Activated CD8-positive, alpha-beta T cell treated with anti-CD3 and anti-CD28 coated beads, Interleukin-2, amount 10 ng/mL, durations not matched to agents 7 days and 5 days (primary cell): Measurements from ENCODE around the gene PGBD5. TPM values are rescaled to one million over a fixed set of nuclear protein-coding genes. Genes with fewer than 3 reads are reported as not detected.

Source experiments
- ATAC-seq: fragments of 150-1000 bp; cut with Tn5 transposase; one replicate; pipeline ENCODE4 v1.10.0; 2021; ENCODE audit warnings: moderate library complexity
- CTCF ChIA-PET: fragments of 350-600 bp; sonication (Branson Sonifier 250); formaldehyde crosslinking; loops from one replicate; lab custom pipeline; 2021; ENCODE audit warnings: antibody characterized with exemption; lab: Charles Lee
- POLR2A ChIA-PET: fragments of 350-600 bp; sonication (Branson Sonifier 250); formaldehyde crosslinking; loops from one replicate; lab custom pipeline; 2021; ENCODE audit warnings: antibody characterized with exemption; lab: Charles Lee
- DNase-seq: peaks from one replicate; pipeline ENCODE4 v3.0.0-alpha.2; 2020
- H3K27ac Mint-ChIP-seq: one replicate; pipeline ENCODE4 v1.8.0; 2021; ENCODE audit warnings: mild to moderate bottlenecking, mixed read lengths
- H3K27me3 Mint-ChIP-seq: one replicate; pipeline ENCODE4 v1.8.0; 2021; ENCODE audit warnings: low read depth, mixed read lengths
- H3K36me3 Mint-ChIP-seq: one replicate; pipeline ENCODE4 v1.8.0; 2021; ENCODE audit warnings: low read depth, mixed read lengths
- H3K4me1 Mint-ChIP-seq: one replicate; pipeline ENCODE4 v1.8.0; 2021; ENCODE audit warnings: low read depth, mixed read lengths
- H3K4me3 Mint-ChIP-seq: one replicate; pipeline ENCODE4 v1.8.0; 2021; ENCODE audit warnings: mild to moderate bottlenecking, mixed read lengths
- H3K9me3 Mint-ChIP-seq: one replicate; pipeline ENCODE4 v1.8.0; 2022; ENCODE audit warnings: mixed read lengths; ENCODE audit not compliant: insufficient read depth
- total RNA-seq, 2 experiments: library from RNA; stranded (reverse); gene quantifications; one replicate each; pipeline ENCODE4 v1.2.3, GENCODE V29; 2021

The PGBD5 gene
- total RNA-seq, 2 experiments from 2014 or later, result not detected

DNA sequence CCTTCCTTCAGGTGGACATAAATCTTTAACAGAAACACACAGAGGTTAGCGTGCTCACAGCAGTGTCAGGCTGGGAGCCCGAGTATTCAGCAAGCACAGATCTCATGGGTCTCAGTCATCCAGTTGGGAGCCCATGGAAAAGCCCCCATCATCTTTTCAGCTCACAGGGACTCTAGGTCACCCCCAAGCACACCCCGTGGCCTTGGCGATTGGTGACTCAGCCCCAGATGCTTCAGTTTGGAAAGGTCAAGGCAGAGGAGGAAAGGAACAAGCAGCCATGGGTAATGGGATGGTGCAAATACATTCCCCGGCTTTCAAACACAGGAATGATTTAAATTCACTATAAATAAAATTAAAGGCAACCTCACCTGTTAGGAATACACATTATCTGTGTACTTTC is 88.9 kb downstream of the PGBD5 start:
- CTCF ChIA-PET, result no interaction called here
- Mint-ChIP-seq H3K4me3 (no peak overlapping the region), H3K9me3 (no peaks in the 10 kb centered on the region), H3K36me3 (no peaks in the 10 kb centered on the region), H3K4me1 (no peaks in the 10 kb centered on the region), H3K27ac (no peak overlapping the region), H3K27me3 (peaks cover 11% of the 10 kb centered on the region)
- no peak for ATAC-seq
- no peak for DNase-seq
- POLR2A ChIA-PET, result no interaction called here

DNA sequence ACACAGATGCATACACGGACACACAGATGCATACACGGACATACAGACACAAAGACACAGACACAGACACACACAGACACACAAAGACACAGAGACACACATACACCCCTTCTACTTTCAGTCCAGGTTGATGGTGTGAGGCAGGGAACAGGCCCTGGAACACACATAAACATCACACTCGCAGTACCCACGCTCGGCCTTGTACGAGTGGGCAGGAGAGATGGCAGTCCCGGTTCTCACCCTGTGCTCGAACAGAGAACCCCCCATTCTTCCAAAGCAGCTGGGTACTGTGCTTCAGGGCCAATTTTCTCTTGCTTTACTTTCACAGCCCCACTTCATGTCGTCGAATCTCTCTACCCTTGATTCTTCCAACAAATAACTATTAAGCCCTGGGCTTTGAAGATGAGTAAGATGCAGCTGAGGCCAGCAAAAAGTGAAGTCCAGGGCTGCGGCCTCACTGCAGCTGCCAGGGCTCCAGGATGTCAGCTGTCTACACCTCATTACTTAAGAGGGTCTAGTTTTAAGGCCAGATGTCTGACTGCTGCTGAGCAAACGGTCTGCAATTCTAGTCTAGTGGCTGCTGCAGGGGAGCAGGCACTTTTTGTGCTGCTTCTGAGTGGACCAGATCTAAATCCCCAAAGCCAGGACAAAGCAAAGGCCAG is 90.1 kb downstream of the PGBD5 start:
- H3K27me3 Mint-ChIP-seq, result peaks cover 8% of the 10 kb centered on the region
- no peaks in the 10 kb centered on the region for H3K36me3 Mint-ChIP-seq
- ChIA-PET POLR2A (no interaction called here), CTCF (no interaction called here)
- no peak overlapping the region for H3K27ac Mint-ChIP-seq
- H3K4me1 Mint-ChIP-seq, result no peaks in the 10 kb centered on the region
- H3K9me3 Mint-ChIP-seq, result no peaks in the 10 kb centered on the region
- ATAC-seq (no peak), DNase-seq (no peak)
- H3K4me3 Mint-ChIP-seq, result no peak overlapping the region

- no peak overlapping the region for H3K27ac Mint-ChIP-seq
- no peaks in the 10 kb centered on the region for H3K9me3 Mint-ChIP-seq
- H3K4me1 Mint-ChIP-seq, result no peaks in the 10 kb centered on the region
- H3K27me3 Mint-ChIP-seq, result peaks cover 5% of the 10 kb centered on the region
- ATAC-seq (no peak), DNase-seq (no peak)
- H3K4me3 Mint-ChIP-seq, result no peak overlapping the region
- H3K36me3 Mint-ChIP-seq, result no peaks in the 10 kb centered on the region
- ChIA-PET CTCF (no interaction called here), POLR2A (no interaction called here)
Measured at GRCh38 chr1:230334447-230334837, 91.7 kb downstream of the PGBD5 start.

DNA sequence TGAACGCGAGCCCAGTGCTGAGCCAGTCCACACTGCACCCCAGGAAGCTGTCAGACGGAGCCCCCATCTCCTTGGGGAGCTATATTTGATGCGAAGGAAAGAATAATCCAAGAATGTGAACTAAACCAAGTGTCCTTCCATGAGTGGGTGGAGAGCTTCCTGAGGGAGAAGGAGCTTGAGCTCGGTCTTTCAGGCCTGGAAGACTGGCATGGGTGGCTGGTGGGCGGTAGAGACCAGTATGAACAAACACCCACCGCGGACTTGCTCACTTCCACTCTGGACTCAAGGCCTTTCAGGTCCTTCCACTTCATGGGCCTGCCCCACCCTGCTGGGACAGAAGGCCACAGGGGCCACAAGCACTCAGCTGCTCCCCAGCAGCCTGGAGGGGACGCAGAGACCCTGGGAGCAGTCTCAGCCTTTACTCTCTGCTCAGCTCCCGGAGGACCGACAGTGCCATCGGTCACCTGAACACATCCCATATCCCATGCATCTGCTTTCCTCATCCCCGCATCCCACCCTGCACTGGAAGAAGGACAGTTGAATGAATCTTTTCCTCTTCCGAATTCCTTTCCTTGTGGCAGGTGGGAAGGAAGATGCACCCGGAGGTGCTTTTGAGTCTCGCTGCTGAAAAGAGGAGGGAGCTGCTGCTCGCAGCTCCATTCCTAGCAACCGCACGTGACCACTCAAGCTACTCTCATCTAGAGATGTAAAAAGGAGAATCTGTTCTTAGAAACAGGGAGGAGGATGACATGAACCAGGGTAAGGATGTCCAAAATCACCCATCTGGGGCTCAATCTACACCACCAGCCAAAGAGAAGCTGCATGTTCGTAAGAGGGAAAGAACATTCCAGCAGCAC is 92.3 kb downstream of the PGBD5 start:
- no peak overlapping the region for H3K27ac Mint-ChIP-seq
- H3K27me3 Mint-ChIP-seq, result peaks cover 5% of the 10 kb centered on the region
- ChIA-PET CTCF (no interaction called here), POLR2A (no interaction called here)
- DNase-seq (no peak), ATAC-seq (no peak)
- no peaks in the 10 kb centered on the region for H3K4me1 Mint-ChIP-seq
- no peaks in the 10 kb centered on the region for H3K36me3 Mint-ChIP-seq
- no peak overlapping the region for H3K4me3 Mint-ChIP-seq
- no peaks in the 10 kb centered on the region for H3K9me3 Mint-ChIP-seq

- Mint-ChIP-seq H3K36me3 (no peaks in the 10 kb centered on the region), H3K27me3 (peaks cover 2% of the 10 kb centered on the region), H3K9me3 (no peaks in the 10 kb centered on the region), H3K27ac (no peak overlapping the region), H3K4me1 (no peaks in the 10 kb centered on the region), H3K4me3 (no peak overlapping the region)
- ChIA-PET CTCF (no interaction called here), POLR2A (no interaction called here)
- ATAC-seq (no peak), DNase-seq (no peak)
Measured at GRCh38 chr1:230332575-230333066, 93.5 kb downstream of the PGBD5 start.

DNA sequence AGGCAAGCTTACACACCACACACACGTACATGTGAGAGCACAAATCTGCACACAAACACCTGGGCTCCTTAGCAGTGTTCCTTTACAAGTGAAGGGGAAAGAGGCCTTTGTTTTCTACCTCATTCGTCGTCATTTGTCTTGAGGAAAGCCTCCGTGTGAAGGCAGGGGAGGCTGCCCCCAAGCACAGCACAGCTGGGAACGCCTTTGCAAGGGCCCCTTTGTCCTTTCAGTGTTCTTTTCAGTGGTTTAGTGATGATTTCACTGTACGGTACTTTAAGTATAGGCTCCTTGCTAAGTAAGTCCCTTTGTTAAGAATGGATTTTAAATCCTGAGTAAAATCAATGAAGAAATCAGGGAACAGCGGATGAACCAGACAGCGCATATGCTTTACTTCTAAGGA is 94.1 kb downstream of the PGBD5 start:
- no peaks in the 10 kb centered on the region for H3K36me3 Mint-ChIP-seq
- CTCF ChIA-PET, result no interaction called here
- no peak overlapping the region for H3K27ac Mint-ChIP-seq
- no peaks in the 10 kb centered on the region for H3K4me1 Mint-ChIP-seq
- H3K9me3 Mint-ChIP-seq, result no peaks in the 10 kb centered on the region
- ATAC-seq, result no peak
- peaks cover 2% of the 10 kb centered on the region for H3K27me3 Mint-ChIP-seq
- POLR2A ChIA-PET, result no interaction called here
- DNase-seq, result no peak
- no peak overlapping the region for H3K4me3 Mint-ChIP-seq

DNA sequence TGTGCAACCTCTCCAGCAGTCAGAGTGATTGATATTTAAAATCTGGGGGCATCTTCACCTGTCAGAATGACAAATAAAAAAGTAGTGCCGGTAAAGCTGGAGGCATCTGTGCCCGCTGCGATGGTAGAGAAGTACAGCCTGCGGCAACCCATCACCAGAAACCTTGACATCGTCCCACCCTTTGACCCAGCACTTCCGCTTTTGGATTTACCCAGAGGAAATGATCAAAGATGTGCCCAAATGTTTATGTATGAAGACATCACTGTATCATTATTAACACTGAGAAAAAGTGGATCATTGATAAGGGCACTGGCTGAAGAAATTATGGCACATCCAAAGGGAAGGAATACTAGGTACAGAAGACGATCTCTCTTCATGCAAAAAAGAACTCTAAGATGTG is 96.0 kb downstream of the PGBD5 start:
- no peaks in the 10 kb centered on the region for H3K9me3 Mint-ChIP-seq
- no peaks in the 10 kb centered on the region for H3K4me1 Mint-ChIP-seq
- no peak overlapping the region for H3K27ac Mint-ChIP-seq
- DNase-seq, result no peak
- ChIA-PET POLR2A (no interaction called here), CTCF (no interaction called here)
- H3K36me3 Mint-ChIP-seq, result no peaks in the 10 kb centered on the region
- no peak overlapping the region for H3K4me3 Mint-ChIP-seq
- H3K27me3 Mint-ChIP-seq, result no peaks in the 10 kb centered on the region
- no peak for ATAC-seq

- Mint-ChIP-seq H3K27me3 (no peaks in the 10 kb centered on the region), H3K36me3 (no peaks in the 10 kb centered on the region), H3K9me3 (no peaks in the 10 kb centered on the region), H3K27ac (no peak overlapping the region), H3K4me1 (no peaks in the 10 kb centered on the region), H3K4me3 (no peak overlapping the region)
- POLR2A ChIA-PET, result no interaction called here
- CTCF ChIA-PET, result no interaction called here
- ATAC-seq, result no peak
- DNase-seq, result no peak
Measured at GRCh38 chr1:230328342-230329015, 97.7 kb downstream of the PGBD5 start.

DNA sequence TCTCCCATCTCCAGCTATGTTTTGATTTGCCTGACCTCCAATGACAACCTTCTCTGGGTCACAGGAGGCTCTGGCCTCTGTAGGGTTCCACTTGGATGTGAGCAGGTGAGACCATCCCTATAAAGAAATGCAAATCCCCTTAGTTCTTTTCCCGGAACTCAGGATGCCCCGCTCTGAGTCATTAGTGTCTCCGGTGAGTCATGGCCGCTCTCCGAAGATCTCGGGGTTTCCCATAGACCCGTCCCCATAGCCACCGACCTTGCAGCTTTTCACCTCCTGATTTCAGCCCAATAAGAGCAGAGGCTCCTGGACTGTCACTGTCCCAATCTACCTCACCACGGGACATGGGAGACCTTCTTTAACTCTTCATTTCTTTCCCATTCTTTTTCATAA is 98.2 kb downstream of the PGBD5 start:
- Mint-ChIP-seq H3K27me3 (no peaks in the 10 kb centered on the region), H3K27ac (no peak overlapping the region), H3K4me1 (no peaks in the 10 kb centered on the region), H3K4me3 (no peak overlapping the region), H3K36me3 (no peaks in the 10 kb centered on the region), H3K9me3 (no peaks in the 10 kb centered on the region)
- ChIA-PET POLR2A (no interaction called here), CTCF (no interaction called here)
- no peak for ATAC-seq
- DNase-seq, result no peak

DNA sequence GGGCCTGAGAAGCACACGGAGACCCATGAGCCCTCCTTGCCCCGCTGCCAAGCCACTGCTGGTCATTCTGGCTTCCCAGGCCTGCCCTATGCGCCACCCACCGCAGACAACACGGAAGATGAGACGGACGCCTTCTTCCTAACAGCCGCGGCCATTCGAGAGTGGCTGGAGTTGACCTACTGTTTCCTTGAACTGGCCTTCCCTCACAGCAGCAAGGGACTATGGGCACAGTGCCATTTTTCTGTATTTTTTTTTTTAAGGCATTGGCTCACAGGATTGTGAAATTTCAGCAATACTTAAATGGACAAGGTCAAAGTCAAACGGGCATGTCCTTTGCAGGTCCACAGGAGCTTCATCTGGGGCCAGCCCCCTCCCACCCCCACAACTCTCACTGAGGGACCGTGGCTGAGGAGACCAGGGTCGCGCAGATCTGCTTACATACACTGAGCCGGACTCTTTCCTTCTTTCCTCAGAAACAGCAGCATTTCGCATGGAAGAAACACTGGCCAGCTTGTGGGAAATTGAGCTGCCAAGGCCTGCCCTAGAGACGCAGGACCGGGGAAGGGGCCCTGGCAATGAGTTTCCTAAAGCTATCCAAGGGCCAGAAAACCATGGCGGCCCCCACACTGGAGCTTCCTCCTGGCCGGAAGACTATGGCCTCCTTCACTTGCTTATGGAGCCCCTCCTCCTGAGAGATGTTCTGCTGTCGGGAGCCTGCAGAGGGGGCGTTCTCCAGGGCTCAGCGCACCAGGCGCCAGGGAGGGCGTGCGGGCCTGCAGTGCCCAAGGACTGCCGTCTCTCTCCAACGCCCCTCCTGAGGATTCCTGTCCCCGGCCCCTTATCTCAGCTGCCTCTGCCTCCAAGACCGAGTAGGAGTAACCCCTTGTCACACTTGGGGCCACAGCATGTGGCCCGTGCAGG is 98.9 kb downstream of the PGBD5 start:
- CTCF ChIA-PET, result no interaction called here
- POLR2A ChIA-PET, result no interaction called here
- H3K4me3 Mint-ChIP-seq, result no peak overlapping the region
- no peaks in the 10 kb centered on the region for H3K27me3 Mint-ChIP-seq
- no peak overlapping the region for H3K27ac Mint-ChIP-seq
- no peaks in the 10 kb centered on the region for H3K9me3 Mint-ChIP-seq
- no peak for DNase-seq
- no peak for ATAC-seq
- H3K36me3 Mint-ChIP-seq, result no peaks in the 10 kb centered on the region
- no peaks in the 10 kb centered on the region for H3K4me1 Mint-ChIP-seq

- Mint-ChIP-seq H3K4me3 (no peak overlapping the region), H3K27me3 (no peaks in the 10 kb centered on the region), H3K9me3 (no peaks in the 10 kb centered on the region), H3K4me1 (no peaks in the 10 kb centered on the region), H3K27ac (no peak overlapping the region), H3K36me3 (no peaks in the 10 kb centered on the region)
- ChIA-PET POLR2A (no interaction called here), CTCF (no interaction called here)
- DNase-seq (no peak), ATAC-seq (no peak)
Measured at GRCh38 chr1:230323686-230324085, 102.4 kb downstream of the PGBD5 start.
